Stomach smooth muscle (tissue), 2 donors: Measurements from ENCODE around the gene AHI1.
A peak's percentile ranks its signal among the peaks of the same experiment; 100 is the strongest.

ENCODE experiments used
- H3K27ac ChIP-seq: one replicate; pipeline ENCODE4 v1.7.0; 2013; ENCODE audit warnings: mild to moderate bottlenecking, low read length, inconsistent platforms
- H3K27me3 ChIP-seq, 2 donors: one replicate each; pipeline ENCODE4 v1.7.0; 2013; ENCODE audit warnings: low read length in 2 of 2; ENCODE audit not compliant: insufficient read depth in 2 of 2, control insufficient read depth in 1 of 2
- H3K36me3 ChIP-seq, 2 donors: one replicate each; pipeline ENCODE4 v1.7.0; 2013; ENCODE audit warnings: low read length in 2 of 2; ENCODE audit not compliant: control insufficient read depth in 2 of 2, insufficient read depth in 2 of 2
- H3K4me1 ChIP-seq: one replicate; pipeline ENCODE4 v1.7.0; 2013; ENCODE audit warnings: low read length; ENCODE audit not compliant: control insufficient read depth, insufficient read depth
- H3K4me3 ChIP-seq, 2 donors: one replicate each; pipeline ENCODE4 v1.7.0; 2013; ENCODE audit warnings: low read length in 2 of 2
- H3K9ac ChIP-seq, 2 donors: one replicate each; pipeline ENCODE4 v1.7.0; 2013; ENCODE audit warnings: low read length in 2 of 2, mild to moderate bottlenecking in 1 of 2
- H3K9me3 ChIP-seq, 2 donors: one replicate each; pipeline ENCODE4 v1.7.0; 2013; ENCODE audit warnings: low read length in 2 of 2; ENCODE audit not compliant: control insufficient read depth in 2 of 2
- donor health status: healthy.
- donor health status: Pancreatic carcinoma.

The AHI1 gene

DNA sequence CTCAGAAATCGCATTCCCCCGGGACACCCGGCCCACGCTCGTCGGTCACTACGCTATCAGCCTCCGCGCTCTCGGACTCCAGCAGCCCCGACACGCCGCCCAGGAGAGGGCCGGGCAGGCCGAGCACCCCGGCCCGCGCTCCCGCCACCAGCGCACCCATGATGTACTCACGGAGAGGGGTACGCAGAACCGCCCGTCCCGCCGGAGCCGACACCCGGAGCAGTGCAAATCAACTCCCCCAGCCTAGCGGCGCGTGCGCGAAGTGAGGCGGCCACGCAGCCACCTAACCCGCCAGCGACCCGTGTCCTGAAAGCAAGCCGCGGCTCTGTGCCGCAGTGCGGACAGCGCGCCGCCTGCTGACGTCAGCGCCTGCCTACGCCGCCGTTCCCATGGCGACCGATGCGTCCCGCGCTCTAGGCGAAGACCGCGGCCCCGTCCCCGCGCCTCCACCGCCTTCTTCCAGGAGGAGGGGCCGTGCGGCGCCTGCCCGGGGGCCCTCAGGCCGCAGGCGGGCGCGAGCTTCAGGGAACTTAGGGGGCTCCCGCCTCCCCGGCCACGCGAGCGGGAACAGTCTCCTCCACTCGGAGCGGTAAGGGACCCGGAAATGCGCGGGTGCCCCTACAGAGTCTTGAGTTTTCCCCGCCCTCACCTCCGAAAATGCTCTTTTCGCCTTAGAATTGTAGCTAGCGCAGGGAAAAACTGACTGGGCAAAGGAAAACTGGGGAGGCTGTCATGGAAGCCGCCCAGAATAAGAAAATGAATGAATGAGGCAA is at the start of gene AHI1:
Gene AHI1 (minus strand): TSS at position 329 of the 773 bp plus-strand sequence. CDS start 5,503 bp downstream, outside the sequence.
- no peaks in the 10 kb centered on the region for H3K9me3 ChIP-seq
- peak within 1 kb of the TSS; percentile 99 for H3K27ac ChIP-seq
- peaks cover 6% of the 10 kb centered on the region for H3K4me1 ChIP-seq
- H3K27me3 ChIP-seq = no peaks in the 10 kb centered on the region
- H3K9ac ChIP-seq = peak within 1 kb of the TSS; percentile 94 to 100
- peak within 1 kb of the TSS; percentile 78 to 92 for H3K4me3 ChIP-seq
- no peaks in the 10 kb centered on the region for H3K36me3 ChIP-seq

DNA sequence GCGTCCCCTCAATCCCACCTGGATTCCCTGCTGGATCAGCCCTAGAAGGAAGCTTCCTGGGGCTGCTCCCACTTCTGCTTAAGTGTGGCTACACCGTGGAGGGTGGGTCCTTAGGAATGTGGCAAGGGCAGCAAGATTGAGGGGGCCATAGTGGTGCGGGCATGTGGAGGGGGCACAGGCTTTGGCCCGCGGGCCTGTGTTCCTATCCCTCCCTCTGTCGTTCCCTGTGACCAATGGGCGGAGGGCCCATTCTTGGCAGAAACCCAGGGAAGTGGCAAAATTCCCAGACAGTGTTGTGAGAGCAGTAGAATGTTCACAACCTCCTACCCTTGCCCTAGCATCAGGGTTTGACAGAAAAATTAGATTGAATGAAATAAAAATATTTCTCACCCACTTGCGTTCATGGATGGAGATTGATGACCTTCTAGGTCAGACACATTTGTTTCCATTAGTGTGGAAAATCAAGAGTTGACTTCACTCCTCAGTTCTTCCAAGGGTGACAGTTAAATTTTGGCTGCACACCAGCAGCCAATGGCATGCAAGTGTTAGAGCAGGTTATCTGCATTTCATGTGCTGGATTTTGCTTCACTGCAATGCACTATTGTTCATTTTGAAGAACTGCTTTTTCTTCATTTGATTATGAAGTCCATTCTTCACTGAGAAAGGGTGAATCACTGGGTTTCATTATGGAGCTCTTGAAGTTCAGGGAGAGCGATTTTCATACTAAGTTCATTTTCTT is 49.3 kb upstream of the AHI1 start:
- H3K4me1 ChIP-seq = no peaks in the 10 kb centered on the region
- H3K9ac ChIP-seq = no peak overlapping the region
- H3K9me3 ChIP-seq = no peaks in the 10 kb centered on the region
- H3K27me3 ChIP-seq = no peaks in the 10 kb centered on the region
- H3K36me3 ChIP-seq = no peaks in the 10 kb centered on the region
- H3K27ac ChIP-seq = no peak overlapping the region
- H3K4me3 ChIP-seq = no peak overlapping the region

DNA sequence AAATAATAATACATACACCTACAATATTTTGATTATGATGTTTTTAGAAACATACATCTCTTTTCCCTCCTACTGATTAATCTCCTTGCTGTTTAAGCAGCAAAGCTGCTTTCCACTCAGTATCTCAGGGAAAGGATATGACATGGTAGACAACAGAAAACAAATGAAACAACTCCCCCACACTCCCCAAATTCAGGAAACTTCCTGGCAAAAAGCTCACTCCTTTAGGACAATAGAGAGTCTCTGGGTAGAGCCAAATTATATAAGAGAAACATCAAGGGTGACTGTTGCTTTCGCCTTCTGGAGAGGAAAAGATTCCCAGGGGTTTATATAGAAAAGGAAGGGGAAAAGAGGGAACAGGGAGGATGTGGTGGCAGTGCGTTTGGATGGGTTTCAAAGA is 48.7 kb upstream of the AHI1 start:
- Histone ChIP-seq H3K9ac (no peak overlapping the region), H3K4me3 (no peak overlapping the region), H3K27me3 (no peaks in the 10 kb centered on the region), H3K27ac (no peak overlapping the region), H3K36me3 (no peaks in the 10 kb centered on the region), H3K9me3 (no peaks in the 10 kb centered on the region), H3K4me1 (no peaks in the 10 kb centered on the region)

DNA sequence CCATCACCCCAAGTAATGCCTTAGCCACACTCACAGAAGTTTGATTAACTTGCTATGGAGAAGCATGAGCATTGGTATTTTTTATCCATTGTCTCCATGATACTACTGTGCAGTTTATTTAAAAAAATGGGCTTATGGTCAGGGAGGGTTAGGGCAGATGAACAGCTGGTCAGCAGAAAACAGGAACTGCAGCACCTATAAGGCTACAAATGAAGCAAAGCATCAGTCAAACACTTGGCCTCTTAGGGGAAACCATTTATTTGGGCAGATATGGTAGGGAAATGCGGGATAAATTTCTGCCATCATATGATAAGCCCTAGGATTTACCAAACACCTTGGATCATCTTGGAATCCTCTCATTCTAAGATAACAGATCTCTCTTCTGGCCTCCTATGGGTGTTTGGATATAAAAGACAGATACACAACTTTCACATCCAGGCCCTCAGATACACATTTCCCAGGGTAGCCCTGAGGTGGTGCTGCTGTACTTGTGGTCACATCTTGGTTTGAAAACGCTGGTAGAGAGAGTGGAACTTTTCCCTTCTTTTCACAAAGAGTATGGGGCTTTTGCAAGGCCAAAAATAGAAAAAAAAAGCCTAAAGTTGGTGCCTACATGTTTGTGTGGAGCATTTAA is 42.8 kb upstream of the AHI1 start:
- Histone ChIP-seq H3K4me1 (no peaks in the 10 kb centered on the region), H3K4me3 (no peak overlapping the region), H3K27ac (no peak overlapping the region), H3K27me3 (no peaks in the 10 kb centered on the region), H3K9me3 (no peaks in the 10 kb centered on the region), H3K36me3 (no peaks in the 10 kb centered on the region), H3K9ac (no peak overlapping the region)

DNA sequence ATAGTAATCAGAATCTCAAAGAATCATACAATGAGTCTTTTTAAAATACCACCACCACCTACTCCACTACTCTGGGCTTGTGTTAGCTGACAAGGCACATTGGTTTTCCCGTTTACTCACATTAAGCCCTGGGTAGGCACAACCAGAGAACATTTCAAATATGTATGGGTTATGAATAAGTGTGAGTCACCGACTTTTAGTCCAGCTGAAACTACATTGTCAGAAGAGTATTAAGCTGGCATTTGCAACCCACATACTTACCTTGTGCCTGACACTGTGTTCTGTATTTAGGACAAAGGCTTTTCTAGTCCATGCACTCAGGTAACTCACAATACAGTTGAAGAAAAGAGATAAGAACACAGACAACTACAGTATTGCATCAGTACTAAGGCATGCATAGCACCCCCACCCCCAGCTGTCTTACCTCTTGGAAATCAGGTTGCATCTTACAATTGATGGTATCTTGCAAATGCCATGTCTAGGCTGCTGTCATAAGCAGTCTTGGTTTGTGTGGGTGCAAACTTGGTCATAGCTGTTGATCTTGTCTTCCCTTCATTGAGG is 40.3 kb upstream of the AHI1 start:
- H3K9me3 ChIP-seq = no peaks in the 10 kb centered on the region
- H3K4me1 ChIP-seq = no peaks in the 10 kb centered on the region

DNA sequence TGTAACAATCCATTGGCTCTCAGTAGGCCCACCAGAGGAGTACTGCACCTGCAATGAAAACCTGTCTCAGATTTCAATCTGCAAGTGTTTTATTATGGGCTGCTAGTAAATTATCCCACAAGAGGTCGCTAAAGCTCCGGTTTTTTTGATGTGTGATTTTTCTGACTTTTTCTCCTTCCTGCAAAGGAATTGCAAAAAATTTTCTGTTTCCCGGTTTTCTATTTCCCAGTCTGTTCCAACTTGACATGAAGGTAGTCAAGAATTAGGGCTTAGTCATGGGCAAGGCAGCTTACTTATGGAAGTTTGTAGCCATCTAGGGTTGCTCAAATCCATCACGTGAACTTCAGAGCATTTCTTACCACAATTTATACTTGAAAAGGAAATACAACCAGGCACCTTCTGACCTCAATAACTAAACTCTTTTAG is 38.5 kb upstream of the AHI1 start:
- Histone ChIP-seq H3K9ac (no peak overlapping the region), H3K36me3 (no peaks in the 10 kb centered on the region)

More for the DNA sequence above, 40.3 kb upstream of the AHI1 start:
- Histone ChIP-seq H3K9ac (no peak overlapping the region), H3K27ac (no peak overlapping the region), H3K4me3 (no peak overlapping the region), H3K27me3 (no peaks in the 10 kb centered on the region), H3K36me3 (no peaks in the 10 kb centered on the region)

DNA sequence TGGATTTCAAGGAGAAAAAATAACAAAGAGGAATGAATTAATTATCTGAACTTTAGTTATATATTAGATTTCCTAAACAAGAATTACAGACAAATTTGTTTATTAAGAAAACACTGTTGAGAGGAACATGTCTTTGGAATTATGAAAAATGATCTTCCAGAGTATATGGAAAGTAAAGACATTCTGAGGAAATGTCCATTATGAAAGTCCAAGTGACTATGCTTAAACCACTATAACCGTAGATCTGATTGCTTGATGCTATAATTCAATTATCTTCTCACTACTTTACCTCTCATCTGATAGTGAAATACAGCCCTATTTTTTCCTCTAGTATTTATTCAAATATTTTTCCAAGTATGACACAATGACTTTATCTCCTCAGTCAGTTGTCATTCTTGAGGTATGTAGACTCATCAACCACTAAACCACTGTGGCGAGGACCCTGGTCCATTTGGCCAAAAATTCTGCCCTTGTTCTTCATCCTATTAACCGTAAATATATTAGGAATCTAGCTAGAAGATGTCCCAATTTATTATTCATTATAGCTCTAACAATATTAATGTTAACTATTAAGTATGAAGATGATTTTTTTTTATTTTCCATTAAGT is 37.3 kb upstream of the AHI1 start:
- Histone ChIP-seq H3K4me1 (no peaks in the 10 kb centered on the region), H3K27ac (no peak overlapping the region), H3K4me3 (no peak overlapping the region), H3K27me3 (no peaks in the 10 kb centered on the region), H3K9me3 (no peaks in the 10 kb centered on the region), H3K9ac (no peak overlapping the region), H3K36me3 (no peaks in the 10 kb centered on the region)

More for the DNA sequence above, 38.5 kb upstream of the AHI1 start:
- Histone ChIP-seq H3K4me3 (no peak overlapping the region), H3K4me1 (no peaks in the 10 kb centered on the region), H3K27me3 (no peaks in the 10 kb centered on the region), H3K27ac (no peak overlapping the region), H3K9me3 (no peaks in the 10 kb centered on the region)

DNA sequence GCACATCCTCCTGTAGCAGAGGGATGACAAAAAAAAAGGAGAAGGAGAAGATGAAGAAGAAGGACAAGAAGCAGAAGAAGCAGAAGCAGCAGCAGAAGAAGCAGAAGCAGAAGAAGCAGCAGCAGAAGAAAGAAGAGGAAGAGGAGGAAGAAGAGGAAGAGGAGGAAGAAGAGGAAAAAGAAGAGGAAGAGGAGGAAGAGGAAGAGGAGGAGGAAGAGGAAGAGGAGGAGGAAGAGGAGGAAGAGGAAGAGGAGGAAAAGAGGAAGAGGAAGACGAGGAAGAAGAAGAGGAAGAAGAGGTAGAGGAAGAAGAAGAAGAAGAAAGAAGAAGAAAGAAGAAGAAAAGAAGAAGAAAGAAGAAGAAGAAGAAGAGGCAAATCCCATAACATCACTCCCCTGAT is 35.0 kb upstream of the AHI1 start:
- H3K4me3 ChIP-seq = no peak overlapping the region
- H3K36me3 ChIP-seq = no peaks in the 10 kb centered on the region
- H3K27me3 ChIP-seq = no peaks in the 10 kb centered on the region
- H3K9me3 ChIP-seq = no peaks in the 10 kb centered on the region
- no peaks in the 10 kb centered on the region for H3K4me1 ChIP-seq
- no peak overlapping the region for H3K27ac ChIP-seq
- no peak overlapping the region for H3K9ac ChIP-seq

DNA sequence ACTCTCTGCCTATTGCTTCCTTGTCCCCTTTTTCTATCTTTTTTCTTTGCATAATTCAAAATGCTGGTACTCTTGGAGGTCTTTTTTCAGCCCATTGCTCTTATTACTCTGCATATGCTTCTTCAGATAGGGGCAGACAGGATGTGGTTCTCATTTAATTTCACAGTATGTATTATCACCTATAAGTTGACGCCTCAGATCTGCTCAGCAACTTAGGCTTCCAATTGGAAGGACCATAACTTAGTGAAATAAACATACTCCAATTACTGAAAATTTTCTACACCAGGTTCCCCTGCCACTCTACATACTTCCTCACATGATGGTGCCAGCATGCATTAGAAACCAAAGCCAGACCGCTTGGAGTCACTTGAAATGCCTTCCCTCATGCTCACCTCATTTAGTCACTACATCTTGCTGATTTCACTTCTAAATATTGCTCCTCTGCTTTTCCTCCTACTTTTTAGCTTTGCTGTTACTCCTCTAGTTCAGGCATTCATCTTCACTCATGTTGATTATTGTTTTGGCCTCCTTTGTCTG is 34.5 kb upstream of the AHI1 start:
- Histone ChIP-seq H3K4me1 (peaks cover 2% of the 10 kb centered on the region), H3K36me3 (no peaks in the 10 kb centered on the region), H3K27me3 (no peaks in the 10 kb centered on the region), H3K9me3 (no peaks in the 10 kb centered on the region), H3K27ac (no peak overlapping the region), H3K4me3 (no peak overlapping the region), H3K9ac (no peak overlapping the region)

DNA sequence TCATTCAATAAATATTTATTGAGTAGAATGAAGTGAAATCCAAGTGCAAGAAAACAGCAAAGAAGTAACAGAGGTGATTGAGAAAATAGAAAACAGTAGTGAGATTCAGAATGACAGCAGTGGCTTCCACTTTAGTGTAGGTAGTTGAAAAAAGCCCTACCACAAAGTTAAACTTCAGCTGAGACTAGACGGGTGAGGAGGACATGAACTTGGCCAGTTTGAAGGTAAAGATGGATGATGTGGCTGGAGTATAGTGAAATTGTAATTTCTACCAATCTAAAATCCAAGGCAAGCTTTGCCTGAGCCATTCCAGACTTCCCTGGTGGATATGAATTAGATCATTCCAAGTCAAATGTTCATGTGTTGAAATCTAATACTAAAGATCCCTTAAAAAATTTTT is 32.6 kb upstream of the AHI1 start:
- no peak overlapping the region for H3K27ac ChIP-seq
- no peaks in the 10 kb centered on the region for H3K9me3 ChIP-seq
- H3K9ac ChIP-seq = no peak overlapping the region
- H3K27me3 ChIP-seq = no peaks in the 10 kb centered on the region
- H3K4me3 ChIP-seq = no peak overlapping the region
- no peaks in the 10 kb centered on the region for H3K36me3 ChIP-seq
- H3K4me1 ChIP-seq = peaks cover 2% of the 10 kb centered on the region
